Tibial artery (tissue), 4 donors: ENCODE measurements around the gene HJV.
"Not testable (repeated sequence)": the region's sequence is repeated elsewhere in the genome, so short reads cannot be mapped to it uniquely, and the experiment has no call there.

Source experiments
- DNase-seq, 2 donors: peaks; one replicate each; pipeline ENCODE4 v3.0.0-alpha.2; 2019
- H3K27ac ChIP-seq, 2 donors: fragments of 200-600 bp; sonication (generic) in 1 of 2; 1 replicate in 1 of 2; 2 replicates in 1 of 2; pipeline ENCODE4 v1.5.1; 2018 to 2019; ENCODE audit warnings: mild to moderate bottlenecking in 1 of 2
- H3K27me3 ChIP-seq, 2 donors: fragments of 200-600 bp; sonication (generic) in 1 of 2; one replicate each; pipeline versions ENCODE4 v1.5.1 to v1.6.0; 2016 to 2019
- H3K36me3 ChIP-seq, 3 donors: fragments of 200-600 bp; sonication (generic) in 2 of 3; one replicate each; pipeline ENCODE4 v1.5.1; 2016 to 2019; ENCODE audit warnings: mild to moderate bottlenecking in 2 of 3
- H3K4me1 ChIP-seq, 4 donors: fragments of 200-600 bp; sonication (generic) in 2 of 4; 1 replicate in 3 of 4; 2 replicates in 1 of 4; pipeline ENCODE4 v1.5.1; 2016 to 2019
- H3K4me3 ChIP-seq, 2 donors: fragments of 200-600 bp; sonication (generic) in 1 of 2; 1 replicate in 1 of 2; 2 replicates in 1 of 2; pipeline ENCODE4 v1.5.1; 2018 to 2019; ENCODE audit warnings: mild to moderate bottlenecking in 2 of 2
- H3K9me3 ChIP-seq, 3 donors: fragments of 200-600 bp; sonication (generic) in 1 of 3; one replicate each; pipeline ENCODE4 v1.5.1; 2016 to 2019
- CTCF ChIP-seq, 2 experiments: fragments of 200-600 bp in 1 of 2; fragments of 450-650 bp in 1 of 2; IDR thresholded peaks; one replicate each; pipeline ENCODE4 v1.5.1; 2017 to 2019; ENCODE audit warnings: antibody characterized with exemption in 2 of 2, mild to moderate bottlenecking in 1 of 2, moderate library complexity in 1 of 2
- intact Hi-C: fragments of 100-400 bp; cut with DNase I; formaldehyde crosslinking; loops from one replicate; pipeline ENCODE4 v1.15.0; 2023; ENCODE audit warnings: low total_unique reads

Gene HJV

GRCh38 chr1:146032631-146033219 lies 11.2 kb upstream of the HJV start:
- no peaks in the 10 kb centered on the region for H3K9me3 ChIP-seq
- H3K36me3 ChIP-seq = no peaks in the 10 kb centered on the region
- TF ChIP-seq CTCF (IDR thresholded peaks at IDR 0.05) = peak; percentile 42 to 49
- H3K27ac ChIP-seq = no peak overlapping the region
- H3K4me1 ChIP-seq = peaks cover 0 to 11% (median 0%) of the 10 kb centered on the region in 4 donors
- intact Hi-C loops = no loop called here
- no peak for DNase-seq
- peaks cover 0 to 2% of the 10 kb centered on the region in 2 donors for H3K27me3 ChIP-seq
- H3K4me3 ChIP-seq = no peak overlapping the region

- Histone ChIP-seq H3K36me3 (no peaks in the 10 kb centered on the region), H3K4me3 (no peak overlapping the region), H3K27ac (no peak overlapping the region), H3K4me1 (peaks cover 0 to 8% (median 0%) of the 10 kb centered on the region in 4 donors), H3K27me3 (peaks cover 0 to 2% of the 10 kb centered on the region in 2 donors), H3K9me3 (no peaks in the 10 kb centered on the region)
- no peak for TF ChIP-seq CTCF (IDR thresholded peaks at IDR 0.05)
- intact Hi-C loops = no loop called here
- no peak for DNase-seq
Measured at GRCh38 chr1:146031476-146031875, 9.9 kb upstream of the HJV start.

GRCh38 chr1:146029117-146029516 lies 7.6 kb upstream of the HJV start:
- DNase-seq = no peak
- Histone ChIP-seq H3K4me3 (no peak overlapping the region), H3K4me1 (no peaks in the 10 kb centered on the region), H3K9me3 (no peaks in the 10 kb centered on the region), H3K27ac (no peak overlapping the region), H3K36me3 (no peaks in the 10 kb centered on the region), H3K27me3 (peaks cover 0 to 2% of the 10 kb centered on the region in 2 donors)
- intact Hi-C loops = no loop called here
- no peak for TF ChIP-seq CTCF (IDR thresholded peaks at IDR 0.05)

- H3K4me1 ChIP-seq, H3K27ac ChIP-seq, H3K4me3 ChIP-seq, DNase-seq, H3K36me3 ChIP-seq, H3K9me3 ChIP-seq, intact Hi-C loops: not testable (repeated sequence)
- H3K27me3 ChIP-seq = peaks cover 0 to 14% of the 10 kb centered on the region in 2 donors
Measured at GRCh38 chr1:146026650-146027049, 5.1 kb upstream of the HJV start.

- H3K4me3 ChIP-seq, intact Hi-C loops, DNase-seq, H3K36me3 ChIP-seq, H3K9me3 ChIP-seq, H3K27ac ChIP-seq, H3K4me1 ChIP-seq: not testable (repeated sequence)
- H3K27me3 ChIP-seq = peaks cover 0 to 21% of the 10 kb centered on the region in 2 donors
Measured at GRCh38 chr1:146025787-146026495, 4.4 kb upstream of the HJV start.

GRCh38 chr1:146022403-146023127 lies 1.0 kb upstream of the HJV start:
- intact Hi-C loops = no loop called here

More at GRCh38 chr1:146022403-146023127, 1.0 kb upstream of the HJV start:
- Histone ChIP-seq H3K36me3 (no peaks in the 10 kb centered on the region), H3K4me3 (no peak overlapping the region), H3K4me1 (peaks cover 0 to 16% (median 8%) of the 10 kb centered on the region in 4 donors), H3K27ac (no peak overlapping the region), H3K9me3 (no peaks in the 10 kb centered on the region), H3K27me3 (peaks cover 0 to 42% of the 10 kb centered on the region in 2 donors)
- TF ChIP-seq CTCF (IDR thresholded peaks at IDR 0.05) = no peak
- DNase-seq = no peak
